Measurements from ENCODE around the gene RHOV. TPM values are rescaled to one million over a fixed set of nuclear protein-coding genes. Genes with fewer than 3 reads are reported as not detected.
A peak's percentile ranks its signal among the peaks of the same experiment; 100 is the strongest.

RHOV gene
- total RNA-seq, 1 donor from 2014 or later, result 0.27 TPM

DNA sequence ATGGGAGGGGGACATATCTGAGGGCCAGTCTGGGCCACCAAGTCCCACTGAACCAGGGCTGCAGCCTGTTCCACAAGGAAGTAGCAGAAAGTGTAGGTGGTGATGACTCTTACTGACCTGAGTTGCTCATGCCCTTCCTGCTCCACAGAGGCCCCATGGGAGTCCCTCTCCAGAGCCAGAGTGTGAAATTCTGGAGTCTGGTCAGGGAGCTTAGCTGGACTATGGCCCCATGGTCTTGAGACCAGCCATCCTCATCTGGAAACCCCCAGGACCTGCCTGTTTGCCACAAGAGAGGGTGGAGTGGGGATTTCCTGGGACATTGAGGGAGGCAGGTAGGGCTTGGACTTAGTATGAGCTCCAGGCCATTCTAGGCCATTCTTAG, 27.2 kb downstream of the RHOV start:
- TF ChIP-seq, protein P1, sequence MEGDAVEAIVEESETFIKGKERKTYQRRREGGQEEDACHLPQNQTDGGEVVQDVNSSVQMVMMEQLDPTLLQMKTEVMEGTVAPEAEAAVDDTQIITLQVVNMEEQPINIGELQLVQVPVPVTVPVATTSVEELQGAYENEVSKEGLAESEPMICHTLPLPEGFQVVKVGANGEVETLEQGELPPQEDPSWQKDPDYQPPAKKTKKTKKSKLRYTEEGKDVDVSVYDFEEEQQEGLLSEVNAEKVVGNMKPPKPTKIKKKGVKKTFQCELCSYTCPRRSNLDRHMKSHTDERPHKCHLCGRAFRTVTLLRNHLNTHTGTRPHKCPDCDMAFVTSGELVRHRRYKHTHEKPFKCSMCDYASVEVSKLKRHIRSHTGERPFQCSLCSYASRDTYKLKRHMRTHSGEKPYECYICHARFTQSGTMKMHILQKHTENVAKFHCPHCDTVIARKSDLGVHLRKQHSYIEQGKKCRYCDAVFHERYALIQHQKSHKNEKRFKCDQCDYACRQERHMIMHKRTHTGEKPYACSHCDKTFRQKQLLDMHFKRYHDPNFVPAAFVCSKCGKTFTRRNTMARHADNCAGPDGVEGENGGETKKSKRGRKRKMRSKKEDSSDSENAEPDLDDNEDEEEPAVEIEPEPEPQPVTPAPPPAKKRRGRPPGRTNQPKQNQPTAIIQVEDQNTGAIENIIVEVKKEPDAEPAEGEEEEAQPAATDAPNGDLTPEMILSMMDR (IDR thresholded peaks at IDR 0.05), result no peak
- no peak for ATAC-seq (ENCODE audit: low read depth)
- Mint-ChIP-seq H3K36me3 (ENCODE audit: low read depth) (peaks cover 6% of the 10 kb centered on the region), H3K27me3 (no peaks in the 10 kb centered on the region), H3K9me3 (no peaks in the 10 kb centered on the region), H3K27ac (peak overlapping the region; percentile 64), H3K4me1 (peaks cover 39% of the 10 kb centered on the region), H3K4me3 (peak overlapping the region; percentile 38)
- ChIA-PET POLR2A (no interaction called here), CTCF (interaction anchor here (1.7 kb wide), 2 partner anchors 10 to 12 kb away, joined by 4 to 7 read pairs; no protein-coding TSS in a partner anchor)
- DNase-seq, result no peak
- intact Hi-C loops (cut with micrococcal nuclease), result loop anchor here (5.0 kb wide), 1 partner anchor 105 kb away; the partner anchor contains the start of gene CHAC1

DNA sequence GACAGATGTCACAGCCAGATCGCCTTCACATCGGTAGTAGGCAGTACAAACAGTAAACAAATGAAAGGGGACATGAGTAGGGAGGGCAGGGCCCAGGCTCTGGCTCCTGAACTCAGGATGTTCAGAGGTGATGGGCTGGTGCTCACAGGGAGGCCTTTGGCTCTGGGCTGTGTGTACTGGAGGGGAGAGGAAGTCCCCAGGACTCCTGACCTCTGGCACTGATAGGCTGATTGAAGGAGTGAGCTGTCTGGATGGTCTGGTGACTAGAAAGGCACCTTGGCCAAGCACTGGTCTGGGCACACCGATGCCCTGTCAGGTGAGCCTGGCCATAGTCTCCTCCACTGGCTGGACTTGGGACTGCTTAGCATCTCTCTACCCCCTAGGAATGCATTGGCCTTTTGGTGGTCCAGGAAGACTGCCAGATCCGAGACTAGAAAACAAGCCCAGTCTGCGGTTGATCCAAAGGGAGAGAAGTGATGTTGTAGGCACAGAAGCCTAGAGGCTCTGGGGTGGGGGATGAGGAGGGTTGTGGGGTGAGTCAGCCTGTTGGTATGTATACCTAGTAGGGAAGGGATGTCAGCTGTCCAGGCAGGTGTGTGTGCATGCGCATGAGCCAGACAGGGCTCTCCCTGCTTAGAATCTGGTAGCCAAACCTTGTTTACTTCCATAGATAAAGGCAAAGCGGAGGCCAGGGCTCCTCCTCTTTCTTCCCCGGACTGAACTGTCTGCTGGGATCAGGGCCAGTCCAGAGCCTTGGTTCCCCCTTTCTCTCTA, 28.3 kb downstream of the RHOV start:
- H3K27ac Mint-ChIP-seq, result peak overlapping the region; percentile 64
- POLR2A ChIA-PET, result interaction anchor here (2.1 kb wide), 1 partner anchor 13 kb away, joined by 7 read pairs; no protein-coding TSS in a partner anchor

DNA sequence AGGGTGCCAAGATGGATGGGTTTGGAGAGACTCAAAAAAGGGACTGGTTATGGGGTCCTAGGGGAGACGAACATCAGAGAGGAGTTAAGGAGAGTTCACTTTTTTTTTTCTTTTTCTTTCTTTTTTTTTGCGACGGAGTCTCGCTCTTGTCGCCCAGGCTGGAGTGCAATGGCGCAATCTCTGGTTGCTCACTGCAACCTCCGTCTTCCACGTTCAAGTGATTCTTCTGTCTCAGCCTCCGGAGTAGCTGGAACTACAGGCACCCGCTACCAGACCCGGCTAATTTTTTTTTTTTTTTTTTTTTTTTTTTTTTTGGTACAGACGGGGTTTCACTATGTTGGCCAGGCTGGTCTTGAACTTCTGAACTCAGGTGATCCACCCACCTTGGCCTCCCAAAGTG, 29.0 kb downstream of the RHOV start:
- H3K4me1 Mint-ChIP-seq, result peaks cover 39% of the 10 kb centered on the region
- POLR2A ChIA-PET, result interaction anchor here (2.1 kb wide), 1 partner anchor 13 kb away, joined by 7 read pairs; no protein-coding TSS in a partner anchor
- H3K36me3 Mint-ChIP-seq (ENCODE audit: low read depth), result no peaks in the 10 kb centered on the region
- TF ChIP-seq, protein P1 (IDR thresholded peaks at IDR 0.05), result no peak
- H3K4me3 Mint-ChIP-seq, result peak overlapping the region; percentile 82
- H3K27me3 Mint-ChIP-seq, result no peaks in the 10 kb centered on the region
- DNase-seq (no peak), ATAC-seq (ENCODE audit: low read depth) (no peak)
- CTCF ChIA-PET, result interaction anchor here (1.2 to 2.1 kb wide), 3 partner anchors 13 to 49 kb away, joined by 4 to 21 read pairs (median 4); partner anchors contain the start of gene VPS18
- intact Hi-C loops (cut with micrococcal nuclease), result loop anchor here (5.0 kb wide), 1 partner anchor 107 kb away; the partner anchor contains the start of gene CHAC1
- peak overlapping the region; percentile 55 for H3K27ac Mint-ChIP-seq
- no peaks in the 10 kb centered on the region for H3K9me3 Mint-ChIP-seq

More for the DNA sequence above, 28.3 kb downstream of the RHOV start:
- intact Hi-C loops (cut with micrococcal nuclease), result loop anchor here (5.0 kb wide), 1 partner anchor 107 kb away; the partner anchor contains the start of gene CHAC1
- Mint-ChIP-seq H3K9me3 (no peaks in the 10 kb centered on the region), H3K27me3 (no peaks in the 10 kb centered on the region), H3K36me3 (ENCODE audit: low read depth) (peaks cover 4% of the 10 kb centered on the region), H3K4me3 (peak overlapping the region; percentile 41), H3K4me1 (peaks cover 39% of the 10 kb centered on the region)
- TF ChIP-seq, protein P1 (IDR thresholded peaks at IDR 0.05), result no peak
- no peak for ATAC-seq (ENCODE audit: low read depth)
- DNase-seq, result no peak
- CTCF ChIA-PET, result interaction anchor here (1.2 to 1.7 kb wide), 3 partner anchors 13 to 49 kb away, joined by 4 to 7 read pairs (median 4); partner anchors contain the start of gene VPS18

DNA sequence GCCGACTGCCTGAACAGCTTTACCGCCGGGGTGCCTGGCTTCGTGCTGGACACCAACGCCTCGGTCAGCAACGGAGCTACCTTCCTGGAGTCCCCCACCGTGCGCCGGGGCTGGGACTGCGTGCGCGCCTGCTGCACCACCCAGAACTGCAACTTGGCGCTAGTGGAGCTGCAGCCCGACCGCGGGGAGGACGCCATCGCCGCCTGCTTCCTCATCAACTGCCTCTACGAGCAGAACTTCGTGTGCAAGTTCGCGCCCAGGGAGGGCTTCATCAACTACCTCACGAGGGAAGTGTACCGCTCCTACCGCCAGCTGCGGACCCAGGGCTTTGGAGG, 29.4 kb downstream of the RHOV start:
- TF ChIP-seq, protein P1 (IDR thresholded peaks at IDR 0.05), result no peak
- peak overlapping the region; percentile 55 for H3K27ac Mint-ChIP-seq
- DNase-seq (no peak), ATAC-seq (ENCODE audit: low read depth) (peak; percentile 40)
- ChIA-PET CTCF (interaction anchor here (1.2 to 2.1 kb wide), 3 partner anchors 14 to 50 kb away, joined by 4 to 21 read pairs (median 4); partner anchors contain the start of gene VPS18), POLR2A (interaction anchor here (1.0 to 2.1 kb wide), 2 partner anchors 14 to 50 kb away, joined by 3 to 7 read pairs; partner anchors contain the start of gene VPS18)
- peak overlapping the region; percentile 82 for H3K4me3 Mint-ChIP-seq
- peaks cover 39% of the 10 kb centered on the region for H3K4me1 Mint-ChIP-seq
- no peaks in the 10 kb centered on the region for H3K27me3 Mint-ChIP-seq
- H3K9me3 Mint-ChIP-seq, result no peaks in the 10 kb centered on the region
- intact Hi-C loops (cut with micrococcal nuclease), result loop anchor here (1.0 to 5.0 kb wide), 2 partner anchors 37 to 108 kb away; partner anchors contain the start of genes CHAC1, DNAJC17 and ZFYVE19
- H3K36me3 Mint-ChIP-seq (ENCODE audit: low read depth), result no peaks in the 10 kb centered on the region

Measured in activated B cell treated with CpG ODN at 0.5 μM for 24 hours (primary cell).